Activated naive CD4-positive, alpha-beta T cell treated with anti-CD3 and anti-CD28 coated beads, Interleukin-2, amount 10 ng/mL, durations not matched to agents 7 days and 5 days (primary cell): ENCODE measurements around the gene RPH3AL.
"Not testable (repeated sequence)": the region's sequence is repeated elsewhere in the genome, so short reads cannot be mapped to it uniquely, and the experiment has no call there.

Experiments
- CTCF ChIA-PET: fragments of 350-600 bp; sonication (Branson Sonifier 250); formaldehyde crosslinking; loops from one replicate; lab custom pipeline; 2021; ENCODE audit warnings: antibody characterized with exemption; lab: Charles Lee
- DNase-seq: peaks from one replicate; pipeline ENCODE4 v3.0.0-alpha.2; 2020
- H3K27ac Mint-ChIP-seq: one replicate; pipeline ENCODE4 v1.8.0; 2021; ENCODE audit warnings: mild to moderate bottlenecking, moderate library complexity, mixed read lengths
- H3K27me3 Mint-ChIP-seq: one replicate; pipeline ENCODE4 v1.8.0; 2021; ENCODE audit warnings: mild to moderate bottlenecking, mixed read lengths
- H3K36me3 Mint-ChIP-seq: one replicate; pipeline ENCODE4 v1.8.0; 2021; ENCODE audit warnings: mixed read lengths
- H3K4me1 Mint-ChIP-seq: one replicate; pipeline ENCODE4 v1.8.0; 2021; ENCODE audit warnings: mixed read lengths
- H3K4me3 Mint-ChIP-seq: one replicate; pipeline ENCODE4 v1.8.0; 2021; ENCODE audit warnings: mild to moderate bottlenecking, moderate library complexity, mixed read lengths
- H3K9me3 Mint-ChIP-seq: one replicate; pipeline ENCODE4 v1.8.0; 2021; ENCODE audit warnings: mixed read lengths

RPH3AL gene

GRCh38 chr17:367656-368055 is 15.0 kb upstream of the RPH3AL start:
- CTCF ChIA-PET, H3K27ac Mint-ChIP-seq, H3K36me3 Mint-ChIP-seq, DNase-seq, H3K4me3 Mint-ChIP-seq: not testable (repeated sequence)
- peaks cover 21% of the 10 kb centered on the region for H3K4me1 Mint-ChIP-seq
- peaks cover 31% of the 10 kb centered on the region for H3K27me3 Mint-ChIP-seq
- peaks cover 13% of the 10 kb centered on the region for H3K9me3 Mint-ChIP-seq

DNA sequence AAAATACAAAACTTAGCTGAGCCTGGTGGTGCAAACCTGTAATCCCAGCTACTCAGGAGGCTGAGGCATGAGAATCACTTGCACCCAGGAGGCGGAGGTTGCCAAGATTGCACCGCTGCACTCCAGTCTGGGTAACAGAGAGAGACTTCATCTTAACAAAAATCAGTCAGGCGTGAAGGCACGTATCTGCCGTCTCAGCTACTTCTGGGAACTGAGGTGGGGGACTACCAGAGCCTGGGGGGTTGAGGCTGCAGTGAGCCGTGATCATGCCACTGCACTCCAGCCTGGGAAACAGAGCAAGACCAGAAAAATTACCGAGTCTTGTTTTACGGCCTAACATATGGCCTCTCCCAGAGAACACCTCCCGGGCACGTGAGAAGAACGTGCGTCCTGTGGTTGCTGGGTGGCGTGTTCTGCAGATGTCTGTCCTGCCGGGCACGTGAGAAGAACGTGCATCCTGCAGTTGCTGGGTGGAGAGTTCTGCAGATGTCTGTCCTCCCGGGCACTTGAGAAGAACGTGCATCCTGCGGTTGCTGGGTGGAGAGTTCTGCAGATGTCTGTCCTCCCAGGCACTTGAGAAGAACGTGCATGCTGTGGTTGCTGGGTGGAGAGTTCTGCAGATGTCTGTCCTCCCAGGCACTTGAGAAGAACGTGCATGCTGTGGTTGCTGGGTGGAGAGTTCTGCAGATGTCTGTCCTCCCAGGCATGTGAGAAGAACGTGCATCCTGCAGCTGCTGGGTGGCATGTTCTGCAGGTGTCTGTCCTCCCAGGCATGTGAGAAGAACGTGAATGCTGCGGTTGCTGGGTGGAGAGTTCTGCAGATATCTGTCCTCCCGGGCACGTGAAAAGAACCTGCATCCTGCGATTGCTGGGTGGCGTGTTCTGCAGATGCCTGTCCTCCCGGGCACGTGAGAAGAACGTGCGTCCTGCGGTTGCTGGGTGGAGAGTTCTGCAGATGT is 14.3 kb upstream of the RPH3AL start:
- H3K4me3 Mint-ChIP-seq, H3K27ac Mint-ChIP-seq: not testable (repeated sequence)
- peaks cover 21% of the 10 kb centered on the region for H3K4me1 Mint-ChIP-seq

DNA sequence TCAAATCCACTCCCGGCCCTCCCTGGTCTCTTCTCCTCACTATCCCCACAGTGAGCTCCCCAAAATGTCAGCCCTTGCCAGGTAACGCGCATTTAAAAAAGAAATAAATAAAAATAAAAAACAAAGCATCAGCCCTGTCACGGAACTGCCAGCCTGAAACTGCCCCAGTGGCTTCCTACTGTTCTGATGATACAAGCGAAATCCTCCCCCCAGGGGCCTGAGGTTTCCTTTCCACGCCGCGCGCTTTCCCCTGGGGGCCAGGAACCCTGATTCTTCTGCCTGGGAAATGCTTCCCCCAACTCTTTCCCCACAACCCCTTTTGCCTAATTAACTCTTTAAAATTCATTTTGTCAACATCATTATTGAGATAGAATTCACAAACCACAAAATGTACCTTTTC is 12.2 kb upstream of the RPH3AL start:
- Mint-ChIP-seq H3K27me3 (peaks cover 31% of the 10 kb centered on the region), H3K4me3 (no peak overlapping the region), H3K36me3 (peaks cover 4% of the 10 kb centered on the region), H3K27ac (no peak overlapping the region), H3K4me1 (peaks cover 21% of the 10 kb centered on the region), H3K9me3 (peaks cover 13% of the 10 kb centered on the region)
- no peak for DNase-seq
- CTCF ChIA-PET: no interaction called here

More for the DNA sequence above, 14.3 kb upstream of the RPH3AL start:
- DNase-seq: peak; percentile 30
- H3K27me3 Mint-ChIP-seq: peaks cover 31% of the 10 kb centered on the region
- CTCF ChIA-PET, H3K36me3 Mint-ChIP-seq: not testable (repeated sequence)
- H3K9me3 Mint-ChIP-seq: peaks cover 13% of the 10 kb centered on the region

DNA sequence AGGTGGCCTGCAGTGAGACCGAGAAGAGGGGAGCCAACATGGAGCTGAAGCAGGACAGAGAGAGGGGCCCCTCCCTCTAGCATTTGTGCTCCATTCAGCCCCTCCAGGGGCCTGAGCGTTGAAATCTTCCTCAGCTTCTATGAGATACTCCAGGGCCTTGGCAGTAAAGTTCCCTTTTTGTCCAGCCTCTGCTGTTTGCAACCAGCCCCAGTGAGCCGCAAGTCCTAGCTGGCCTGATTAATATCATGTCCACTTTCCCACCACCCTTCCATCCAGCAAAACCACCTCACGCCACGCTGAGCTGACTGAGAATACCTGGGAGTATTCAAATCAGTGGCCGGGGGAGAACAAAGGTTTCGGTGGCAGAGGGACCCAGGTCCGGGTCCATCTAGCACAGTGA is 11.7 kb upstream of the RPH3AL start:
- no peak overlapping the region for H3K27ac Mint-ChIP-seq

GRCh38 chr17:362721-363120 is 10.1 kb upstream of the RPH3AL start:
- no peak for DNase-seq
- no peak overlapping the region for H3K27ac Mint-ChIP-seq
- no peak overlapping the region for H3K4me3 Mint-ChIP-seq
- H3K27me3 Mint-ChIP-seq: peaks cover 29% of the 10 kb centered on the region
- CTCF ChIA-PET: no interaction called here
- H3K4me1 Mint-ChIP-seq: peaks cover 16% of the 10 kb centered on the region
- H3K9me3 Mint-ChIP-seq: peaks cover under 1% of the 10 kb centered on the region
- no peaks in the 10 kb centered on the region for H3K36me3 Mint-ChIP-seq

More for the DNA sequence above, 11.7 kb upstream of the RPH3AL start:
- H3K4me1 Mint-ChIP-seq: peaks cover 21% of the 10 kb centered on the region
- peaks cover 4% of the 10 kb centered on the region for H3K36me3 Mint-ChIP-seq
- peaks cover 31% of the 10 kb centered on the region for H3K27me3 Mint-ChIP-seq
- CTCF ChIA-PET: no interaction called here
- no peak overlapping the region for H3K4me3 Mint-ChIP-seq
- DNase-seq: no peak
- peaks cover 11% of the 10 kb centered on the region for H3K9me3 Mint-ChIP-seq

GRCh38 chr17:360092-360750 is 7.6 kb upstream of the RPH3AL start:
- H3K9me3 Mint-ChIP-seq: peaks cover 14% of the 10 kb centered on the region
- H3K27me3 Mint-ChIP-seq: peaks cover 12% of the 10 kb centered on the region
- peaks cover 3% of the 10 kb centered on the region for H3K36me3 Mint-ChIP-seq
- no peak overlapping the region for H3K27ac Mint-ChIP-seq
- H3K4me1 Mint-ChIP-seq: peaks cover 8% of the 10 kb centered on the region
- CTCF ChIA-PET: no interaction called here
- no peak for DNase-seq
- no peak overlapping the region for H3K4me3 Mint-ChIP-seq

DNA sequence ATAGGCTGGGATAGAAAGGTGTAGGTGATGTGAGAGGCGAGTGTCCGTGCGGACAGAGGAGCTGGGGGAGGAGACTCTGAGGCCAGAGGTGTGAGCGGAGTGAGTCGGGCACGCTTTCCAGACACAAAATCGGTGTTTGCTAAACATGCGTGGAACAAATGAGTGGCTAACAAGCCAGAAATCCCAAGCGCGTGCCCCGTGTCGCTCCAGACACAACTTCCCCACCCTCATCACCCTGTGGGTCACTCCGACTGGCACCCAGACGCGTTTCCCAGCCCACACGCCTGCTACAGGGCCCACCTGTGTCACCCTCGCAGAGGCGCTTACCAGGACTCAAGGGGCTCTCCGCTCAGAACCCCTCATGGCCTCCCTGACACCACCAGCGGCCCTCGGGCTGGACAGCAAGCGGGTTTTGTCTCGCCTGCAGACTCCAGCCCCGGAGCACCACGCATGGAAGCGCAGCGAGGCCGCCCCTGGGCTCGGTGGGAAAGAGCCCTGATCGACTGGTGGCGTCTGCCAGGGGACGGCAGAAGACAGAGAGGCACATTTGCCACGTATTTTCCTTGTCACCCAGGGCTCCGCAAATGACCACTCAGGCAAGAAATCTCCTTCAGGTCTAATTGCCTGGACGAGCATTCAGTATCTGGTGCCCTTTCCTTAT is 6.0 kb upstream of the RPH3AL start:
- Mint-ChIP-seq H3K27me3 (no peaks in the 10 kb centered on the region), H3K4me1 (peaks cover 2% of the 10 kb centered on the region), H3K27ac (no peak overlapping the region), H3K9me3 (peaks cover 17% of the 10 kb centered on the region), H3K36me3 (peaks cover 3% of the 10 kb centered on the region), H3K4me3 (no peak overlapping the region)
- no peak for DNase-seq
- CTCF ChIA-PET: no interaction called here

DNA sequence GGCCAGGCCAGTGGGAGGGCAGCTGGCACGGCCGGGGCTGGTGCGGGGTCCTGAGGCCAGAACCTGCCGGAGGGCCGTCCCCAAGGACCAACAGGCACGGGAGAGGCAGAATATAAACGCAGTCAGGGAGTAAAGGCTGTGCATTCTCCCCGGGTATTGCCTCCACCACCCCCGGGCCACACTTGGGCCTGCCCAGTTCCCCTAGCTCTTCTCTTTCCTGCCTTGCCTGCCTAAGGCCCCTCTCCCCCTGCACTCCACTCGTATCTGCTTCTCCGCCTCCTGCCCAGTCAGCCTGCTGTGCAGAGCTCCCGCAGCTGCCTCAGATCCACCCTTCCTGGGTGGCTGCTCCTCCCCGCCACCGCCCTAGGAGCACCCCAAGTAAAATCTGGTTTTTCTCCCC is 5.0 kb upstream of the RPH3AL start:
- no peak overlapping the region for H3K27ac Mint-ChIP-seq
- no peak for DNase-seq

GRCh38 chr17:356671-357434 is 4.2 kb upstream of the RPH3AL start:
- H3K4me3 Mint-ChIP-seq: no peak overlapping the region
- peak overlapping the region; percentile 77 for H3K27ac Mint-ChIP-seq
- CTCF ChIA-PET: no interaction called here
- H3K4me1 Mint-ChIP-seq: peaks cover 2% of the 10 kb centered on the region
- no peaks in the 10 kb centered on the region for H3K27me3 Mint-ChIP-seq
- peaks cover 3% of the 10 kb centered on the region for H3K36me3 Mint-ChIP-seq
- no peak for DNase-seq
- peaks cover 17% of the 10 kb centered on the region for H3K9me3 Mint-ChIP-seq

More for the DNA sequence above, 5.0 kb upstream of the RPH3AL start:
- no peaks in the 10 kb centered on the region for H3K27me3 Mint-ChIP-seq
- peaks cover 3% of the 10 kb centered on the region for H3K36me3 Mint-ChIP-seq
- peaks cover 17% of the 10 kb centered on the region for H3K9me3 Mint-ChIP-seq
- CTCF ChIA-PET: no interaction called here
- H3K4me1 Mint-ChIP-seq: peaks cover 2% of the 10 kb centered on the region
- H3K4me3 Mint-ChIP-seq: no peak overlapping the region

DNA sequence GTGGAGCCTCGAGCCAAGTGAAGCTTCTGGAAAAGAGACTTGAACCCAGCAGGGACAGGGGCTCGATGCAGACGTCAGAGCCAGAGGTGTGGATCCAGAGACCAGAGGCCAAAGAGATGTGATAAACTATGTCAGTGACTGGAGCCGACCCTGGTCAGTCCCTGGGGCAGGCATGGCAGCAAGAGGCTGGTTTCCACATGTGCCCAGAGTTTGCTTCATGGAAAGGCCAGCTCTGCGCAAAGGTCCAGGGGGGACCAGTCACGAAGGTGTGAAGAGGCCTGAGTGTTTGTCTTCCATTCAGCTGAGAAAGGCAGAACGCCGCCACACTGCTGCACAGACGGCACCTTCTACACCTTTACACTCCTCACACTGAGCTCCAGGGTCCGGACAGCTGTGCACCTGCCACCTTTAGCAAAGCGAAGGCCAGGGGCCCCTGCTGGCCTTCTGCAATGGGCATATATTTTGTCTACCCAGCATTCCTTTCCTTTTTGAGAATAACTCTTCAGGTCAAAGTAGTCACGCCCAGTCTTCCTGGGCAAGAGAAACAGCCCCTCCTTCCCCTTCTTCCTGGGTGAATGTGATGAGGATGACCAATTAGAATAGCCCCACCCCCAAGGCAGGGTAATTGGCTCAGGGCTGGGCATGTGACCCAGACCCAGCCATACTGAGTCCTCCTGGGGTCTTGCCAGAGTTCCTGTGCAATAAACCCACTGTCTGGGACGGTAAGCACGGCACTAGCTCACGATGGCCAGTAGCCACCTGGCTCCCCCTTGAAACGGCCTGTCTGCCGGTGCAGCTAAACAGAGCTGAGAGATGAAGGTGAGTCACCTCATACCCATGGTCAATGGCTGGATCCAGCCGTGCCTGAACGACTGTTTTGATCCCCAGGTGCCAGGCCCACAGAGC is 2.3 kb upstream of the RPH3AL start:
- H3K4me3 Mint-ChIP-seq: no peak overlapping the region
- DNase-seq: no peak
- CTCF ChIA-PET: interaction anchor here (0.6 kb wide), 1 partner anchor 190 kb away, joined by 3 read pairs; no protein-coding TSS in a partner anchor
- peaks cover 17% of the 10 kb centered on the region for H3K9me3 Mint-ChIP-seq
- H3K27me3 Mint-ChIP-seq: no peaks in the 10 kb centered on the region
- H3K4me1 Mint-ChIP-seq: peaks cover 2% of the 10 kb centered on the region
- H3K27ac Mint-ChIP-seq: no peak overlapping the region
- peaks cover 3% of the 10 kb centered on the region for H3K36me3 Mint-ChIP-seq

GRCh38 chr17:353838-354234 is 1.2 kb upstream of the RPH3AL start:
- no peak for DNase-seq
- Mint-ChIP-seq H3K27ac (no peak overlapping the region), H3K36me3 (peaks cover 3% of the 10 kb centered on the region), H3K27me3 (peaks cover 3% of the 10 kb centered on the region), H3K4me1 (peaks cover 2% of the 10 kb centered on the region), H3K4me3 (no peak overlapping the region), H3K9me3 (peaks cover 17% of the 10 kb centered on the region)
- CTCF ChIA-PET: no interaction called here

DNA sequence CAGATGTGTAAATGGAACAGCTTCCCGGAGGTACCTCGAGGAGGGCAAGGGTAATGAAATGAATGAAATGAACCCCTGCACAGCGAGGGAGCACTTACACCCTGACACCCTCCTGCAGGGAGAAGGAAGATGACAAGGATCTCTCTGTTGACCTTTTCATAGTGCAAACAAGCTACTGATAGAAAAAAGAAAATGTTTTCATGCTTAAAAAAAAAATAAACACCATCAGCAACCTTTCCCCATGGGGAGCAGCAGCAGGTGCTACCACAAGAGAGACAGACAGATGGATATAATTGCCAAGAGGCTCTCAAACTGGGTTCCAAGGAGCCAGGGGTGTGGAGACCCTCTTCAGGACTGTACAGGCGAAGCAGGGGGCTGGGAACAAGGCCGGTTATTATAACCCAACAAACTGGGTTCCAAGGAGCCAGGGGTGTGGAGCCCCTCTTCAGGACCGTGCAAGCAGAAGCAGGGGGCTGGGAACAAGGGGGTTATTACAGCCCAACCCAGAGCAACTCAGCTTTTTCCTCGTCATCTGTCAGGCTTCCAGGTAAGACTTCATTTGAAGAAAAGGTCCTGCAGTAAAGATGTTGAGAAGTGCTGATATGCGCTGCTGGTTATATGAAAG is 718 bp upstream of the RPH3AL start:
- CTCF ChIA-PET: no interaction called here
- peaks cover 3% of the 10 kb centered on the region for H3K36me3 Mint-ChIP-seq
- peaks cover 2% of the 10 kb centered on the region for H3K4me1 Mint-ChIP-seq
- H3K9me3 Mint-ChIP-seq: peaks cover 17% of the 10 kb centered on the region
- no peak for DNase-seq
- H3K4me3 Mint-ChIP-seq: no peak overlapping the region
- no peak overlapping the region for H3K27ac Mint-ChIP-seq
- peaks cover 3% of the 10 kb centered on the region for H3K27me3 Mint-ChIP-seq
